Endothelial cell of umbilical vein (primary cell): ENCODE measurements around the gene SH3RF1.

Experiments
- CTCF ChIP-seq, 2 donors: IDR thresholded peaks; 1 replicate in 1 of 2; 2 replicates in 1 of 2; pipeline ENCODE4 v1.5.1; 2011; ENCODE audit warnings: low read length in 2 of 2, mild to moderate bottlenecking in 2 of 2, moderate library complexity in 2 of 2, control low read depth in 1 of 2, inconsistent platforms in 1 of 2, low read depth in 1 of 2; ENCODE audit not compliant: insufficient read depth in 1 of 2; ENCODE audit errors: extremely low read depth in 1 of 2
- EZH2 ChIP-seq: IDR thresholded peaks from 2 replicates; pipeline ENCODE4 v1.6.1; 2012; ENCODE audit warnings: borderline replicate concordance, low read depth, mild to moderate bottlenecking, moderate library complexity, low read length, inconsistent platforms; ENCODE audit not compliant: severe bottlenecking
- JUN ChIP-seq: IDR thresholded peaks from 2 replicates; pipeline ENCODE4 v1.6.1; 2011; ENCODE audit warnings: borderline replicate concordance, low read depth; ENCODE audit not compliant: insufficient read length, insufficient read depth
- MYC ChIP-seq: IDR thresholded peaks from one replicate; pipeline ENCODE4 v1.6.1; 2011; ENCODE audit warnings: mild to moderate bottlenecking, low read depth, low read length
- POLR2A ChIP-seq: IDR thresholded peaks from 2 replicates; pipeline ENCODE4 v1.6.1; 2012; ENCODE audit warnings: low read depth, mild to moderate bottlenecking, control low read depth, low read length
- POLR2AphosphoS5 ChIP-seq: IDR thresholded peaks from 2 replicates; pipeline ENCODE4 v1.6.1; 2012; ENCODE audit warnings: low read depth, mild to moderate bottlenecking, control low read depth, low read length, moderate library complexity; ENCODE audit not compliant: insufficient read depth

- TF ChIP-seq POLR2A (no peak), JUN (no peak), CTCF (IDR thresholded peaks at IDR 0.05; ENCODE audit: extremely low read depth in 1 of 2, insufficient read depth in 1 of 2, low read depth in 1 of 2, low read length in 2 of 2) (no peak), POLR2AphosphoS5 (no peak), EZH2 (no peak), MYC (no peak)
These were observed 49.8 kb downstream of the SH3RF1 start for GRCh38 chr4:169220854-169221411.
